Fibroblast of skin of left quadriceps (primary cell): ENCODE data around the gene MCTP2.

Experiments used
- DNase-seq, 2 experiments: peaks; one replicate each; pipeline ENCODE4 v3.0.0-alpha.2; 2013; ENCODE audit warnings: low read depth in 2 of 2

MCTP2 gene, protein sequence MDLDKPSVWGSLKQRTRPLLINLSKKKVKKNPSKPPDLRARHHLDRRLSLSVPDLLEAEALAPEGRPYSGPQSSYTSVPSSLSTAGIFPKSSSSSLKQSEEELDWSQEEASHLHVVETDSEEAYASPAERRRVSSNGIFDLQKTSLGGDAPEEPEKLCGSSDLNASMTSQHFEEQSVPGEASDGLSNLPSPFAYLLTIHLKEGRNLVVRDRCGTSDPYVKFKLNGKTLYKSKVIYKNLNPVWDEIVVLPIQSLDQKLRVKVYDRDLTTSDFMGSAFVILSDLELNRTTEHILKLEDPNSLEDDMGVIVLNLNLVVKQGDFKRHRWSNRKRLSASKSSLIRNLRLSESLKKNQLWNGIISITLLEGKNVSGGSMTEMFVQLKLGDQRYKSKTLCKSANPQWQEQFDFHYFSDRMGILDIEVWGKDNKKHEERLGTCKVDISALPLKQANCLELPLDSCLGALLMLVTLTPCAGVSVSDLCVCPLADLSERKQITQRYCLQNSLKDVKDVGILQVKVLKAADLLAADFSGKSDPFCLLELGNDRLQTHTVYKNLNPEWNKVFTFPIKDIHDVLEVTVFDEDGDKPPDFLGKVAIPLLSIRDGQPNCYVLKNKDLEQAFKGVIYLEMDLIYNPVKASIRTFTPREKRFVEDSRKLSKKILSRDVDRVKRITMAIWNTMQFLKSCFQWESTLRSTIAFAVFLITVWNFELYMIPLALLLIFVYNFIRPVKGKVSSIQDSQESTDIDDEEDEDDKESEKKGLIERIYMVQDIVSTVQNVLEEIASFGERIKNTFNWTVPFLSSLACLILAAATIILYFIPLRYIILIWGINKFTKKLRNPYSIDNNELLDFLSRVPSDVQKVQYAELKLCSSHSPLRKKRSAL

DNA sequence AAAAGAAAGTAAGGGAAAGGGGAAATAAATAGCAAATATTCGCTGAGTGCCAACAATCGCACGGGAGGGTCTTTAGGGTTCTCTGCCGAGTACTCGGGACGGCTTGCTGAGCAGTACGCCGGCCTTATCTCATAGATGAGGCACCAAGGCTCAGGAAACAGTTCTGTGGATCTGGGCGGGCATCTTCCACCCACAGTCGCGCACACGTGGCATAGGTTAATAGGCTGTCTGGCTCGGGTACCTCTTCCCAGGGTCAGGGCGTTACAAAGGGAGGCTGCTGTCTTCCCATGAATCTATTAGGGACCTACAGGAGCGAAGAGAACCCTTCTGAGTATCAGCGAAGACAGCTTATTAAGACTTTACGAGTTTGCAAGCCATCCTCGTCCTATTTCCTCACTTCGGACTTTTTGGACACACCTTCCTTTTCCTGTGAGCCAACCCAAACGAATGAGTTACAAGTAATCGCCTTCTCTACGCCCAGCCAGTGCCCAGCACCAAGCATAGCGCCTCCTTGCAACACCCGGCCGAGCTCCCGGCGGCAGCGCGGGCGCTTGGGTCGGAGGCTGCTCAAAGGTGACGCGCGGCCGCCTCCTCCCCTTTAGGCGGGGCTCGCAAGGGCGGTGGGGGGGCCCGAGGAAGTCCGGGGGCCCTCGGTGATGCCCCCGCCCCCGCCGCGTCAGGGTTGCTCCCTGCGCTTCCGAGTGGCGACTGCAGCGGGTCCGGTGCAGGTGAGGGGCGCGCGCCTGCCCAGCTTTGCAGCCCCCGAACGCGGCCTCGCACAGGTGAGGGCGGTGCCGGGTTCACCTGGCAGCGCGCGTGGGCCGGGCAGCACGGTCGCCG, at the start of gene MCTP2:
TSS of gene MCTP2 (plus strand) at position 679 of the 840 bp plus-strand sequence. CDS start 66,705 bp downstream, outside the sequence.
- peak; percentile 54 to 55 for DNase-seq

DNA sequence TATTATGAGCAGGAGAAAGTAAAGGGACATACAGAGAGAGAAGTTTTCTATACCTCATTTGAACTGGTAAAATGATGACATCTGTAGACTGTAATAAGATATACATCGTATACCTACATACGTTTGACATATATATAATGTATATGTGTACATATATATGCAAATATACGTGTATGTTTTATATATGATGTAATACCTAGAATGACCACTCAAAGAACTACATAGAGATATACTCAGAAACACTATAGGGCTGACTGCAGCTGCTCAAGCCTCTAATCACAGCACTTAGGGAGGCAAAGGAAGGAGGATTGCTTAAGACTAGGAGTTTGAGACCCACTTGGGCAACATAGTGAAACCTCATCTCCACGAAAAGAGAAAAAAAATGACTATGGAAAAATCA, 48.5 kb upstream of the MCTP2 start:
- DNase-seq, result no peak

DNA sequence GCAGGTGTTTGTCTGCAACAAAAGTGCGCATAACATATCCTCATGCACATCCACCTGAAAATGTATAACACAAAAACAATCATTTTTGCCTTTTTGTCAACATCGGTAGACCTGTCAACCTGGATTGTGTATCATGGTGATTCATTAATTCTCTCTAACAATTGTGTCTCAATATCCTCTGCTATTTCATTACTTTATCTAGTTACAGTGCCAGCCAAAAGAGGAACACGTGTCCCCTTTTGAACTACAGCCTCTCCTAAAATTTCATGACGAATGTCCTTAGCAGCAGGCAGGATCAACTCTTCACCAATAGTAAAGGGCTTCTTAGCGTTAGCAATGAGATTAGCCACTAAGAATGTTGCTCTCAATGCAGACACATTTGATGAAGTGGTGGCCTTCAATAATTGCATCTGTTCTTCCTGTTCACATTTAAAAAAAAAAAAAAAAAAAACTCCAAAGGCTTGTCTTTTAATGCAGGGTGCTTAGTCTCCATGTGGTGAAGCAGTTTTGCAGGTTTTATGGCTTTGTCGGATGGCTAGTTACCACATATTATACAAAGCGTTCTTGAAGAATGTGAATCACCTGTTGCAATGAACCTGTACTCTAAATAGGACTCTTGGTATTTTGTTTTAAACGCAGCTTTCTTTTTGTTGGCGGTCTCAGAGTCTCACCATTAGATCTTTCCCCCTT, 45.7 kb upstream of the MCTP2 start:
- no peak for DNase-seq

DNA sequence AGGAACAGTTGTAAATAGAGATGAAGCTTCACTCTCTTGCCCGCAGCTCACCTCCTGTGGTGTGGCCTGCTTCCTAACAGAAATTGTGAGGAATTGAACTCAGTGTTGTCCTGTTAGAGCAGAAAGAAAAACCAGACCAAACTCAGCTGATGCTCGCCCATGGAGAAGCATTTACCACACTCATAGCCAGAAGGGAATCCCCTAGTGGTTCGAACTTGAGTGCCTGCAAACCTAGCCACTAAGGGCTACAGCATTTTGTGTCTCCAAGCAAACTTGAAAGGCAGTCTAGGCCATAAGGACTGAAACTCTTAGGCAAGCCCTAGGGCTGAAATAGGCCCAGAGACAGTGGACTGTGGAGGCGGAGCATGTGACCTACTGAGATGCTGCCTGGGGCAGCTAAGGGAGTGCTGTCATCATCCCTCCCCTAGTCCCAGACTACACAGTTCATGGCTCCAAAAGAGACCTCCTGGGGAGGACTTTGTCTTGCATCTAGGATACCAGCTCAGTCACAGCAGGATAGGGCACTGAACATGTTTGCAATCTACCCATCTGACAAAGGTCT, 44.5 kb upstream of the MCTP2 start:
- no peak for DNase-seq

DNA sequence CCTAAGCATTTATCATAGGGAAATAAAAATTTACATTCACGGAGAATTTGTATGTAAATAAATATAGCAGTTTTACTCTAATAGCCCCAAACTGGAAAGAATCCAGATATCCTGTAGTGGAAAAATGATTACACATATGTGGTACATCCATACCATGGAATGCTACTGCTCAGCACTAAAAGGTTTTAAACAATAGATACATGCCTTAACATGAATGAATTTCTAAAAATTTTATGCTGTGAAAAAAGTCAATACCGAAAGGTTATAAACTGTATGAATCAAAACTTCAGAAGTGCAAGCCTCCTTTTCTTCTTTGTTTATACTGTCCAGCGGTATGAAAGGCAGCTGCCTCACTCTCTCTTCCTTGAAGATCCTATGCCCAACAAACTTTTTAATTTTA, 37.5 kb upstream of the MCTP2 start:
- no peak for DNase-seq

DNA sequence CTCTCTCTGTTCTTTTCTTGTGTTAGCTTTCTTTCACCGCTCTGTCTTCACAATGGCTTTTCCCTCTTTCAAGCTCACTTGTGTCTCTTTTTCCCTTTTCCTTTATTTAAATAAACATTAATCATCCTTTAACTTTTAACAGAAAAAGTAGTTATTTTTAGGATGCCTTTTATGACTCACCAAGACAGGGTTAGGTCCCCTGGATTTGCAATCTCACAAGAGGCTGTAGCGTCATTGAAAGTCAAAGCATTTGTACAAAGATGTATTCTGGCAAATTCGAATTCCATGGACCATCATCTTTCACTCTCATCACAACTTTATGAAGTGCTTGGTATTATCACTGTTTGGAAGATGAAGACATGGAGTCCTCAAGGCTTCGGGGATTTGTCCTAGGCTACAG, 34.8 kb upstream of the MCTP2 start:
- no peak for DNase-seq

DNA sequence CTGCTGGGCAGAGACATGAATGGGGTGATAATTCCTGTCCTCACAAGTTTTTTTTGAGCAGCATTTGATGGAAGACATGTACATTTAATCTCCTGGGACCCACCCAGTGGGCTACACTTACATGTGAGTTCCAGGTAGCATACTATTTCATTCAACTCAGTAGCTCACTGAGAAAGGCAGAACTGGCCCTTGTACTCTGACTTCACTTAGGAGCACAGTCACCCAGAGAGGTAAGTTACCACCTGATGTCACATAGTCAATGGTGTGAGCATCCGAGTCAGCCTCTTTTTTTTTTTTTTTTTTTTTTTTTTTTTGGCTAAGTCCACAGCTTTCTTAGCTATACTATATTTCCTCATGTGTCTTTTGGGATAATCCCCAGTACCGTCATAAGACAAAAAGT, 32.7 kb upstream of the MCTP2 start:
- no peak for DNase-seq

DNA sequence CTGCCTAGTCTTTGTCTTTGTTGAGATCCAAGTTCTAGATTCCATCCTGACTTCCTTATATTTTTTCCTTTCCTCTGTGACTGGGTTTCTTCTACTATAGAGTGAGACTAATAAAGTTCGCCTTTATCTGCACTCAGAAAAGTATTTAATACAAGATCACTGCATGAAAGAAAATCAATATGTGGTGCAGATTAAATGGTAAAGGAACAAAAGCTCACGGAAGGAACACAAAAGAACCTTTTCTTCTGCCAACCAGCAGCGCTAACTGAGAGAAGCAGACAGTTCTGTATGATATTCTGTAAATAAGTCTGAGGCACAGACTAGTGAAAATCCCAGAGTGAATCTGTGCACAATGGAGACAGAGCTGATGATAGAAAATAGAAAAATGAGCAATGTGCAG, 31.6 kb upstream of the MCTP2 start:
- DNase-seq, result no peak

DNA sequence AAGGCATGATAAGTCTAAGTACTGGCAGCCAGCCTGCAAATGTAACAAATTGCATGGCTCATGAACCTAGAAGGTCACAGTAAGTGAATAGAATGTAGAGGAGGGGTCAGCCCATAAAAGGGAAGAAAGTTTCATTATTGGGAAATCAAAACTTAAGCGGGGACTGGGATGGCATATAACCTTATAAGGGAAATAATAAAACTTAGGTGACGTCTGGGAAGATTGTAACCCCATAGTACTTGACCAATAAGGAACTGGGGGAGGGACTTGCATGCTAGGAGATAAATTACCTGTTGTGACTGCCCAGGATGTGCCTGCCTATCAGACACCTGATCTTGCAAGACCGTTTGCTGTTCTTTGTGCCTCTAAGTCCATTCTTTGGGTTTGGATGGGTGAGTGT, 28.1 kb upstream of the MCTP2 start:
- DNase-seq, result no peak

DNA sequence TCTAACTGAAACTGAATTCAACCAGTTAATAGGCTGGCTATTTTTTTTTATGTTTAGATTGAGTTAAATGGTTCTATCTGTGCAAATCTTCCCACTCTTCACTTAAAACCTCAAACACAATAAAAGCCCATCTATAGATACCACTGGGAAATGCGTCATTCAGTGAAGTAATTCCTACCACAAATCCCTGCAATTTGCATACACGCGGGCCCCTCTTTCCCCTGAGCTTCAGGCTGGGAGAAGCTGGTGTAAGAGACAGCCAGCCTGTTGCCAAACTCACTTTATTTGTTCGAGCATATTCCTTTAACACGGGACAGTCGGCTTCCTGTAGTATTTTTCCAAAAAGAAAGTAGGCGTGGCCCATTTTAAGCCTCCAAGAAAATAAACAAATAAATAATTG, 26.0 kb upstream of the MCTP2 start:
- DNase-seq, result peak; percentile 90 to 92

DNA sequence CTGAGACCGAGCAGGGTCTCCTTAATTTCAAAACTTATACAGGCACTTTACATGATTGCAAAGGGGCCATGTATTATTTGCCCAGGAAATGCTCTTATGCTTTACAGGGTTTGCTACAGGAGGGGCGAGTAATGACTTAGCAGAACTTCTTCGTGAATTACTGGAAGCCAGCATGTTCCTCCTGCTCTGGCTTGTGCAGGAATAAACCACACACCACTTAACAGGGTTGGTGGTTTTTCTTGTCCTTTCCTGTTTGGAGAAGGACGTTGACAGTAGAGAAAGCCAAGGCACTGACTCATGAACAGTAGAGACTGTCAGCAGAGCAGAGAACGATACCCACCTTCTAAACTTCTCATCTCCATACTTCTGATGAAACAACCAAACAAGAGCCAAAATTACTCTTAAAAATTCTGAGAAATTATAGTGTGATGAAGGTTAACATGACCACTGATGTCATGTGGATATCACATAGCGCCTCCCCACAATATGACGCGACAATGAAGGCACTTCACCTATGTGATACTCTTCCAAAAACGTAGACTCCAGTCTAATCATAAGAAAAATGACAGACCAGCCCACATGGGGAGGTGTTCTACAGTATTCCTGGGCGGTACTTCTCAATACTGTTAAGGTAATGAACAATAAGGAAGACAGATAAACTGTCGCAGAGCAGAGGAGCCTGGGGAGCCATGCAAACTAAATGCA, 24.7 kb upstream of the MCTP2 start:
- DNase-seq, result peak; percentile 93 to 94

DNA sequence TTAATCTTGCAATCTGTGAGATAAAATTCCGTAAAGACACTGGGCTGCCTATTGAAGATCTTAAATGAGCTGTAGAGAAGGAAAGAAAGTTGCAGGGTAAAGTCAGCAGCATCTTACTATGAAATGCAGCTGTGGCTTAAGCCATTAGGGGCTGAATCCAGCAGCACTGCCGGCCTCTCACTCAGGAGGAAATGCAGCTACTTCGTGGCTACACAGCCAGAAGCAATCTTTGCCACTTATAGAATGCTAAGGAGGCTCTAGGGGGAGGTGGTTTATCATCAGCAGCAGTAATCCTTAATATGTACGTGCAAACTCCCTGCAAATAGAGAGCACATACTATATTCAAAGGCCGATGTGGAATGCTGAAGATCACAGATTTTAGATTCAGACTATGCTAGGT, 19.1 kb upstream of the MCTP2 start:
- DNase-seq, result no peak

DNA sequence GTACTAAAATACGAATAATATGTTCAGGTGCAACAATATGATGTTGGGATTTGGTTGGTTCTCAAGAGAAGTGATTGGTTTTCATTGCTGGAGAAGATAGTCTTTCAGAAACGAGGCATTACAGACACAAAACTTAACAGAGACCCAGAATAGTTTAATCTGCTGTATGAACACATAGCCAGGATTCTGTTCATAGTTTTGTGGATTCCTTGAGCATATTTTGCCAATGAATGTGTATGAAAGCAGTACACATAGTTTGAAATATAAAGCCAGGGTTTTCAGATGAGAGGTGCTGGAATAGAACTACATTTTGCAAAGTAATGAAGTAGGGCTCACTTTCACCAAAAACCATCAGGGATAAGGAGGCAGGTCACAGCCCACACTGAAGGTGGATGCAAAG, 5.7 kb upstream of the MCTP2 start:
- peak; percentile 59 to 63 for DNase-seq

DNA sequence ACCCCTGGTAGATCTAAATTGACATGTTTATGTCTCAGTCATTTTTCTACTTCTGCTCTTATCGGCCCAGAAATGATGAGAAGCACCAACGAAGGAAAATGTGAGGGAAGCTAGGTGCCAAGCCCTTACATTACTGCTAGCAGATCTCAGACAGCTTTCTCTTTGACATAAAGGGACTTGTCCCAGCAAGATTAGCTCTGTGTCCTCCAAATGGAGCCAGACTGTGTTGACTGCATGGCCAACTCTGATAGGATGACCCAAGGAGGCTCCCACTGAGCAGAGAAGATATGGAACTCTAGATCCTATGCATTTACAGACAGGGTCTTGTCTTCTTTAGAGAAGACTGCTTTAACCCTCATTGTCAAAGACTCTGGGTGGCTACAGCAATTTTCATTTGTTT, 2.8 kb upstream of the MCTP2 start:
- DNase-seq, result no peak

DNA sequence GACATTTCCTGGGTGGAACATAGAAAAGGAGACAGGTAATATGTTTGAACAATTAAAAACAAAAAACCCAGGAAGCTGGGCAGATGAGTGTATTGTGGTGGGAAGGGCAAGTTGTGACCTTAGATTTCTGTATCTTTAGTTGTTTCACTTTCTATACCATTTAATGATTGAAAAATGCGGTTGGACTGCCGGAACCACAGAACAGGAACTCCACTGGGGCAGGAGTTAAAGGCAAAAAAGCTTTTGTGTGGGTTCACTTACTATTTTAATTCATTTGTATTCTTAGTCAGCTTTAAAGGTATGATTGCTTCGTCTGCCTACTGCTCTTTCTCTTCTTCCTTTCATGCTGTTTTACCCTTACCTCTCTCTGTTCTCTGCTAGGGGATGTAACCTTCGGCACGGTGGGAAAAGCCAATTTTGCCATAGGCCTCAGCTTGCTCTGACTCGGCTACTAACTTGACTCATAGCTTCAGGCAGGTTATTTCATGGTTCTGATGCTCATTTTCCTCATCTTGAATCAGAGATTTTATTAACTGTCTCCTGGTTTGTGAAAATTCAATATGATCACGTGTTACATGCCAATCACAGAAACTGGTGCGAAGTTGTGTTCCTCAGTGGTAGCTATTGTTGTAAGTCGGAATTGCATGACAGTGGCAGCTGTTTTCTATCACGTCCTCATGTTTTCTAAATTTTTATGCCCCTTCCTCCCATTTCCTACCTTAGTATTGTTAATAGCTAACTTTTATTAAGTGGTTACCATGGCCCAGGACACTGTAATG, 1.6 kb upstream of the MCTP2 start:
- DNase-seq, result no peak

DNA sequence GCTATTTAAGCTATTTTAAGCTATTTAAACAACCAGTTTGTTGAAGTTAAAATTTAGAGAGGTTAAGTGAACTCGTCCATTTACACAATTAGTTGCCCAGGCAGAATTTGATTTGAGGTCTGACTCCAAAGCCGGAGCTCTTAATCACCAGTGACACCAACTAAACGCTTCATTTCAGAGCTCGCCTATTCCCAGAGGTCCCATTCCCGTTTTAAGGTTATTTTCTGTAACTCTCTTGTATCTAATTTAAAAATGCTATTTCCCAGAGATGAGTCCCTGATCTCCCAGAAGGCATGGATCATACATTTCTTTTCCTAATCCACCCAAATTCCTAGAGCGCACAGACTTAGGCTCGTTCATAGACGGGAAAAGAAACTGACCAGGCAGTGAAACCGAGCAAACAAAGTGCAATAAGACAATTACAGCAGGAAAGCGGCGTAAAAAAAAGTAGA, 904 bp upstream of the MCTP2 start:
- DNase-seq, result no peak

DNA sequence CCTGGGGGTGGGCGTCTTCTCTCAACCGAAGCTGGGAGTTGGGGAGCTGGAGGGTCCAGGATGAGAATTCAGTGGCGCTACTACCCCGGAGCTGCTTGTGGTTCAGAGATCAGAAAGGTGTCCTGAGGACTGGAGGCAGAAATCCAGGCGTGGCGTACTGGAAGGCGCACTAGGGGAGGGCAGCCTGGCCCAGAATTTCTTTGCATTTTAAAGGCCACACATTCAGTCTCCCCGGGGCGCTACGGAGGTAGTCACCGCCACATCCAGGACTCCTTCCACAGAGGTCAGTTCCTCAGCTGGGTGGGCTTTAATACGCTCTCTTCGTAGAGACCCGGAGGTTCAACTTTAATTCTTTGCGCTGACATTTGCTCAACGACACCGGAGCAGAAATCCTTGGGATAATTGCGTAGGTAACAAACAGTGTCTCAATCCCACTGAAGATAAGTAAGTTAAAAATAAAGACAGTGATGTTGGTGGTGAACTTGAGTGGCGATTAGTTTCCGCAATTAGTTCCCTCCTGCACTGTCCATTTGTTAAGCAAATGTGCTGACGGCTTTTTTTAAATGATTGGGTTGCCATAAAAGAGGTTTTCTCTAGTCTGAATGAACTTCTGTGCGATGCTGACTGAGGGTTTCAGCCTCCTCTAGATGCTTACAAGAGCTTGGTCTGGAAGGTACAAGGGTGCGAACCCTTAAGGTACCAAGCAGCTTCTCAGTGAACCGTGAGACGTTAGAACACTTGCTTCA, 535 bp downstream of the MCTP2 start:
- DNase-seq, result no peak

DNA sequence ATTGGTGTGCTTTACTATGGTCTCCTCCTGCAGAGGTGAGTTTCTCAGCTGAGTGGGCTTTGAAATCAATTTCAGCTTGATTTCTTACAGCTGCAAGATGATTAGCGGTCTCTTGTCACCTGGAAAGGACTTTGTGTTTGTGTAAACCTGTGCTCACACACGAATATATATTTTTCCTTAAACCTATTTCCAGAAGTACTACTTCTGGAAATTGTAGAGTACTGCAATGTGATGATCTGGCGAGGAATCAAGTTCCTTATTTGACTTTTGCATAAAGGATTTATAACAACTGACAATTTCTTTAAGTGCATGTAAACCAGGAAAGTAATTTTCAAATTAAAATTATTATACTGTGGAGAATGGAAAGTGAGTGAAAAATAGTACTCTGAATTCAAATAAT, 2.1 kb downstream of the MCTP2 start:
- DNase-seq, result no peak

DNA sequence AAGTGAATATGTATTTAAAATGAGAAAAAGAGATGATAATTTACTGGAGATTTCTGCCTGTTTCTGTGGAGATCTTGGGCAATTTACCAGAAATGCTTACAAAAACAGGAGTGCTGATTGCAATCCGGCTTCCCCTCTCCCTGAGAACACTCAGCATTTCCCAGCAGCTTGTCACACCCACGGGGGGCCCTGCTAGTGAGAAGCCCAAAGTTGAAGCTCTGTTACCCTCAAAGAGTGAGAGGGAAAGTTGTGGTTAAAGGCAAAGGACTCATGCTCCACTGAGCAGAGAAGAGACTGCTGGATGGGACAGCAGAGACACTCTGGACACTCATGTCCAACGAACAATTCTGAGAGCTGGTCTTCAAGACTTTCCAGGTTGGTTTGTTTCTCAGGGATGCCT, 2.9 kb downstream of the MCTP2 start:
- DNase-seq, result peak in 1 of 2 experiments; percentile 33
